IMR-90 (cell line): ENCODE measurements around the gene CARMIL1. TPM values are rescaled to one million over a fixed set of nuclear protein-coding genes. Genes with fewer than 3 reads are reported as not detected.
A peak's percentile ranks its signal among the peaks of the same experiment; 100 is the strongest.

Experiments used
- ATAC-seq: fragments of 200-7000 bp; cut with Tn5 transposase; 2 replicates; pipeline ENCODE4 v1.9.1; 2020; ENCODE audit warnings: low read depth, mild to moderate bottlenecking, moderate library complexity
- BruUV-seq: library from RNA; stranded (reverse); fragments of 400-500 nt; replicated peaks from 2 replicates; lab custom pipeline; 2021; lab: Mats Ljungman, UMichigan
- CTCF ChIA-PET: fragments of 300-600 bp; formaldehyde crosslinking; extraction: SDS; loops from one replicate; lab custom pipeline; 2021; ENCODE audit warnings: antibody characterized with exemption; lab: Yijun Ruan, JAX
- POLR2A ChIA-PET: fragments of 300-600 bp; sonication (Branson Sonifier 250); formaldehyde crosslinking; loops from one replicate; lab custom pipeline; 2022; ENCODE audit warnings: antibody characterized with exemption; ENCODE audit not compliant: unreplicated experiment; lab: Charles Lee
- DNase-seq: peaks from one replicate; pipeline ENCODE4 v3.0.0; 2013
- H2AFZ ChIP-seq: replicated peaks from 2 replicates; pipeline ENCODE3; 2013; ENCODE audit warnings: low read length, mild to moderate bottlenecking; ENCODE audit not compliant: poor library complexity
- H2AK5ac ChIP-seq: 2 replicates; pipeline ENCODE4 v1.6.1; 2013; ENCODE audit warnings: low read depth, low read length, inconsistent platforms
- H2AK9ac ChIP-seq: replicated peaks from 2 replicates; pipeline ENCODE3; 2013; ENCODE audit warnings: mild to moderate bottlenecking, low read depth, low read length, moderate library complexity; ENCODE audit not compliant: poor library complexity
- H2BK120ac ChIP-seq: 2 replicates; pipeline ENCODE4 v1.6.1; 2013; ENCODE audit warnings: low read depth, low read length, inconsistent platforms
- H2BK15ac ChIP-seq: 3 replicates; pipeline ENCODE4 v1.6.1; 2013; ENCODE audit warnings: low read depth, low read length, inconsistent platforms
- H2BK20ac ChIP-seq: 2 replicates; pipeline ENCODE4 v1.6.1; 2013; ENCODE audit warnings: low read depth, mild to moderate bottlenecking, inconsistent platforms, low read length, moderate library complexity
- H2BK5ac ChIP-seq: 2 replicates; pipeline ENCODE4 v1.6.1; 2013; ENCODE audit warnings: mild to moderate bottlenecking, low read depth, low read length, inconsistent platforms; ENCODE audit not compliant: poor library complexity, severe bottlenecking
- H3K14ac ChIP-seq: replicated peaks from 2 replicates; pipeline ENCODE4 v1.6.1; 2013; ENCODE audit warnings: low read depth, low read length, inconsistent platforms
- H3K18ac ChIP-seq: 2 replicates; pipeline ENCODE4 v1.6.1; 2013; ENCODE audit warnings: low read depth, low read length, control low read depth
- H3K23ac ChIP-seq: 2 replicates; pipeline ENCODE4 v1.6.1; 2013; ENCODE audit warnings: low read depth, low read length, inconsistent platforms
- H3K27ac ChIP-seq: 2 replicates; pipeline ENCODE4 v1.5.1; 2013; ENCODE audit warnings: mild to moderate bottlenecking, control low read depth, low read length; ENCODE audit not compliant: insufficient read depth
- H3K27me3 ChIP-seq: 2 replicates; pipeline ENCODE4 v1.6.1; 2013; ENCODE audit warnings: low read length; ENCODE audit not compliant: control insufficient read depth, insufficient read depth
- H3K36me3 ChIP-seq: 2 replicates; pipeline ENCODE4 v1.6.1; 2013; ENCODE audit warnings: low read length, mixed read lengths; ENCODE audit not compliant: control insufficient read depth, insufficient read depth
- H3K4ac ChIP-seq: 2 replicates; pipeline ENCODE4 v1.6.1; 2013; ENCODE audit warnings: low read depth, low read length, inconsistent platforms
- H3K4me1 ChIP-seq: 2 replicates; pipeline ENCODE4 v1.6.1; 2013; ENCODE audit warnings: low read length, mixed read lengths; ENCODE audit not compliant: control insufficient read depth, insufficient read depth
- H3K4me2 ChIP-seq: 2 replicates; pipeline ENCODE4 v1.6.1; 2013; ENCODE audit warnings: low read depth, mild to moderate bottlenecking, control low read depth, low read length, moderate library complexity
- H3K4me3 ChIP-seq: 2 replicates; pipeline ENCODE4 v1.5.1; 2013; ENCODE audit warnings: low read depth, mild to moderate bottlenecking, control low read depth, low read length, moderate library complexity; ENCODE audit not compliant: insufficient read depth
- H3K56ac ChIP-seq: 2 replicates; pipeline ENCODE4 v1.6.1; 2013; ENCODE audit warnings: low read length, inconsistent platforms; ENCODE audit not compliant: insufficient read depth; ENCODE audit errors: extremely low read depth
- H3K79me1 ChIP-seq, 2 experiments: 2 replicates each; pipeline ENCODE4 v1.6.1; 2013; ENCODE audit warnings: low read length in 2 of 2, inconsistent platforms in 1 of 2, low read depth in 1 of 2
- H3K9ac ChIP-seq: 2 replicates; pipeline ENCODE4 v1.6.1; 2013; ENCODE audit warnings: low read depth, low read length, control low read depth
- H3K9me1 ChIP-seq: 2 replicates; pipeline ENCODE4 v1.6.1; 2013; ENCODE audit warnings: low read length, inconsistent platforms; ENCODE audit not compliant: insufficient read depth
- H3K9me3 ChIP-seq: 2 replicates; pipeline ENCODE4 v1.6.1; 2013; ENCODE audit warnings: low read length; ENCODE audit not compliant: control insufficient read depth, insufficient read depth
- H4K20me1 ChIP-seq: 2 replicates; pipeline ENCODE4 v1.6.1; 2013; ENCODE audit warnings: low read length, inconsistent platforms; ENCODE audit not compliant: insufficient read depth
- H4K5ac ChIP-seq: 2 replicates; pipeline ENCODE4 v1.6.1; 2013; ENCODE audit warnings: mild to moderate bottlenecking, low read depth, low read length, control low read depth
- H4K8ac ChIP-seq, 2 experiments: 2 replicates each; pipeline ENCODE4 v1.6.1; 2013; ENCODE audit warnings: low read depth in 2 of 2, low read length in 2 of 2, control low read depth in 1 of 2, inconsistent platforms in 1 of 2
- H4K91ac ChIP-seq: 2 replicates; pipeline ENCODE4 v1.6.1; 2013; ENCODE audit warnings: low read depth, low read length, inconsistent platforms; ENCODE audit not compliant: insufficient read depth
- BHLHE40 ChIP-seq: fragments of 150-350 bp; IDR thresholded peaks from 2 replicates; pipeline ENCODE4 v1.6.1; 2016; ENCODE audit warnings: mild to moderate bottlenecking, low read depth, low read length
- CEBPB ChIP-seq: IDR thresholded peaks from 2 replicates; pipeline ENCODE4 v1.6.1; 2012; ENCODE audit warnings: low read depth, low read length, improper control_type of control experiment
- CHD1 ChIP-seq: IDR thresholded peaks from 2 replicates; pipeline ENCODE4 v1.6.1; 2012; ENCODE audit warnings: low read depth, low read length, improper control_type of control experiment
- FOS ChIP-seq: fragments of 150-350 bp; IDR thresholded peaks from 2 replicates; pipeline ENCODE4 v1.6.1; 2016; ENCODE audit warnings: low read depth, low read length
- MAFK ChIP-seq: IDR thresholded peaks from 2 replicates; pipeline ENCODE4 v1.6.1; 2012; ENCODE audit warnings: low read depth, low read length, improper control_type of control experiment
- MAZ ChIP-seq: IDR thresholded peaks from 2 replicates; pipeline ENCODE4 v1.6.1; 2012; ENCODE audit warnings: low read depth, mild to moderate bottlenecking, low read length, improper control_type of control experiment, moderate library complexity, borderline replicate concordance
- MXI1 ChIP-seq: IDR thresholded peaks from 2 replicates; pipeline ENCODE4 v1.6.1; 2012; ENCODE audit warnings: low read depth, mild to moderate bottlenecking, low read length, moderate library complexity, borderline replicate concordance
- NFE2L2 ChIP-seq: fragments of 150-350 bp; IDR thresholded peaks from 2 replicates; pipeline ENCODE4 v1.6.1; 2016; ENCODE audit warnings: low read depth, mild to moderate bottlenecking, low read length
- POLR2A ChIP-seq: IDR thresholded peaks from 2 replicates; pipeline ENCODE4 v1.6.1; 2012; ENCODE audit warnings: mild to moderate bottlenecking, low read depth, low read length
- RCOR1 ChIP-seq: IDR thresholded peaks from 2 replicates; pipeline ENCODE4 v1.6.1; 2012; ENCODE audit warnings: mild to moderate bottlenecking, low read length, improper control_type of control experiment; ENCODE audit not compliant: insufficient replicate concordance
- SMC3 ChIP-seq: fragments of 150-350 bp; IDR thresholded peaks from 2 replicates; pipeline ENCODE4 v1.6.1; 2016; ENCODE audit warnings: low read depth, mild to moderate bottlenecking, antibody characterized with exemption, low read length, moderate library complexity
- WGBS, 2 experiments: methylation state at CpG; one replicate each; pipeline versions ENCODE4 v1.1.5 to v1.1.7; 2013; ENCODE audit warnings: missing lambda C conversion rate in 2 of 2; ENCODE audit not compliant: insufficient read length in 1 of 2; ENCODE audit errors: extremely low coverage in 2 of 2; 5-methylcytosine and 5-hydroxymethylcytosine counted together
- dilution Hi-C: fragments of 300-500 bp; cut with HindIII; formaldehyde crosslinking; loops from one replicate; pipeline ENCODE4 v1.14.3; 2018; ENCODE audit warnings: low sequenced_read_pairs; ENCODE audit not compliant: unreplicated experiment
- in situ Hi-C: fragments of 300-500 bp; cut with MboI; formaldehyde crosslinking; loops from 3 replicates; pipeline ENCODE4 v1.14.3; 2019; ENCODE audit warnings: low sequenced_read_pairs, inconsistent platforms, mixed read lengths
- intact Hi-C: fragments of 100-400 bp; cut with micrococcal nuclease; formaldehyde crosslinking; loops from 2 replicates; pipeline ENCODE4 v1.10.0; 2022
- polyA plus RNA-seq, 3 experiments: library from polyadenylated mRNA; depleted of rRNA; stranded (reverse); fragments of >200 nt; gene quantifications; 2 replicates each; pipeline ENCODE4 v1.2.3, GENCODE V29; 2012; ENCODE audit warnings: low replicate concordance in 1 of 3
- total RNA-seq: library from RNA; depleted of rRNA; stranded (reverse); fragments of >200 nt; gene quantifications from 2 replicates; pipeline ENCODE4 v1.2.3, GENCODE V29; 2012
- TF ChIP-seq, protein P1 (sequence below): fragments of 150-350 bp; IDR thresholded peaks from 2 replicates; pipeline ENCODE4 v1.6.1; 2016; ENCODE audit warnings: low read depth, mild to moderate bottlenecking, low read length, moderate library complexity, borderline replicate concordance
- TF ChIP-seq, protein P2 (sequence below): conservative IDR thresholded peaks from 2 replicates; pipeline ENCODE4 v1.5.1; 2012; ENCODE audit warnings: mild to moderate bottlenecking, low read depth, low read length, improper control_type of control experiment
- TF ChIP-seq, protein P3 (sequence below): fragments of 150-350 bp; IDR thresholded peaks from 2 replicates; pipeline ENCODE4 v1.6.1; 2017; ENCODE audit warnings: mild to moderate bottlenecking, antibody characterized with exemption, low read length, low read depth

Gene CARMIL1
- total and polyA plus RNA-seq, 2 of the 4 experiments (the other 2 are of a cell fraction): 1.3 to 2.9 TPM

DNA sequence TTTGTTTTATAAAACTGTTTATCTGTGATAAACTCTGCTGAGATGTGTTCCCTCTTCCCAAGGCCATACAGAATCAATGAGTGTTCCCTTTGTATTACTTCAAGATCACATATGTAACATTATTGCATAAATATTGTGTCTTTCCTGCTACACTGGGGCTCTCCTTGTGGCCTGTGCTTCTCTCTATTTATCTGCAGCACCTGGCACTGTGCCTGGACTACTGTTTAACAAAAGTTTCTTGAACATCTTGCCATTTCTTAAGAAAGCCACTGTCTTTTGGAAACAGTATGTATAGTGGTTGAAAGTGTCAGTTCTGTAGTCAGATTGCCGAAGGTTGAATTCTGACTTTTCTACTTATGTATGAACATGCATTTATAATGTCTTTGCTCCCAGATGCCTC, 203.8 kb downstream of the CARMIL1 start:
- no peak overlapping the region for H3K4me3 ChIP-seq
- H2AK9ac ChIP-seq: no peak overlapping the region
- no peak overlapping the region for H3K18ac ChIP-seq
- H3K56ac ChIP-seq: no peak overlapping the region
- H3K14ac ChIP-seq: no peak overlapping the region
- no peaks in the 10 kb centered on the region for H3K9me3 ChIP-seq
- no peak for ATAC-seq
- no CpG with 5 or more reads among the region's 1 CpG for WGBS, 2 experiments
- intact Hi-C loops: no loop called here
- no peak overlapping the region for H2AK5ac ChIP-seq
- H4K20me1 ChIP-seq: no peaks in the 10 kb centered on the region
- no peak overlapping the region for H4K91ac ChIP-seq
- H3K27ac ChIP-seq: no peak overlapping the region
- H3K4me1 ChIP-seq: no peaks in the 10 kb centered on the region
- no peak overlapping the region for H2BK120ac ChIP-seq
- dilution Hi-C loops: no loop called here
- H4K8ac ChIP-seq: no peak overlapping the region
- POLR2A ChIA-PET: no interaction called here
- no peak overlapping the region for H2BK15ac ChIP-seq
- no peak for TF ChIP-seq NFE2L2
- TF ChIP-seq, protein P1, sequence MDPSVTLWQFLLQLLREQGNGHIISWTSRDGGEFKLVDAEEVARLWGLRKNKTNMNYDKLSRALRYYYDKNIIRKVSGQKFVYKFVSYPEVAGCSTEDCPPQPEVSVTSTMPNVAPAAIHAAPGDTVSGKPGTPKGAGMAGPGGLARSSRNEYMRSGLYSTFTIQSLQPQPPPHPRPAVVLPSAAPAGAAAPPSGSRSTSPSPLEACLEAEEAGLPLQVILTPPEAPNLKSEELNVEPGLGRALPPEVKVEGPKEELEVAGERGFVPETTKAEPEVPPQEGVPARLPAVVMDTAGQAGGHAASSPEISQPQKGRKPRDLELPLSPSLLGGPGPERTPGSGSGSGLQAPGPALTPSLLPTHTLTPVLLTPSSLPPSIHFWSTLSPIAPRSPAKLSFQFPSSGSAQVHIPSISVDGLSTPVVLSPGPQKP: no peak
- TF ChIP-seq, protein P2, sequence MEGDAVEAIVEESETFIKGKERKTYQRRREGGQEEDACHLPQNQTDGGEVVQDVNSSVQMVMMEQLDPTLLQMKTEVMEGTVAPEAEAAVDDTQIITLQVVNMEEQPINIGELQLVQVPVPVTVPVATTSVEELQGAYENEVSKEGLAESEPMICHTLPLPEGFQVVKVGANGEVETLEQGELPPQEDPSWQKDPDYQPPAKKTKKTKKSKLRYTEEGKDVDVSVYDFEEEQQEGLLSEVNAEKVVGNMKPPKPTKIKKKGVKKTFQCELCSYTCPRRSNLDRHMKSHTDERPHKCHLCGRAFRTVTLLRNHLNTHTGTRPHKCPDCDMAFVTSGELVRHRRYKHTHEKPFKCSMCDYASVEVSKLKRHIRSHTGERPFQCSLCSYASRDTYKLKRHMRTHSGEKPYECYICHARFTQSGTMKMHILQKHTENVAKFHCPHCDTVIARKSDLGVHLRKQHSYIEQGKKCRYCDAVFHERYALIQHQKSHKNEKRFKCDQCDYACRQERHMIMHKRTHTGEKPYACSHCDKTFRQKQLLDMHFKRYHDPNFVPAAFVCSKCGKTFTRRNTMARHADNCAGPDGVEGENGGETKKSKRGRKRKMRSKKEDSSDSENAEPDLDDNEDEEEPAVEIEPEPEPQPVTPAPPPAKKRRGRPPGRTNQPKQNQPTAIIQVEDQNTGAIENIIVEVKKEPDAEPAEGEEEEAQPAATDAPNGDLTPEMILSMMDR: no peak
- TF ChIP-seq, protein P3, sequence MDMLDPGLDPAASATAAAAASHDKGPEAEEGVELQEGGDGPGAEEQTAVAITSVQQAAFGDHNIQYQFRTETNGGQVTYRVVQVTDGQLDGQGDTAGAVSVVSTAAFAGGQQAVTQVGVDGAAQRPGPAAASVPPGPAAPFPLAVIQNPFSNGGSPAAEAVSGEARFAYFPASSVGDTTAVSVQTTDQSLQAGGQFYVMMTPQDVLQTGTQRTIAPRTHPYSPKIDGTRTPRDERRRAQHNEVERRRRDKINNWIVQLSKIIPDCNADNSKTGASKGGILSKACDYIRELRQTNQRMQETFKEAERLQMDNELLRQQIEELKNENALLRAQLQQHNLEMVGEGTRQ: no peak
- TF ChIP-seq MXI1: no peak
- no peak for TF ChIP-seq MAFK
- TF ChIP-seq RCOR1: no peak
- TF ChIP-seq BHLHE40: no peak
- TF ChIP-seq CHD1: no peak
- TF ChIP-seq SMC3: no peak
- no peak for TF ChIP-seq FOS
- no peak for TF ChIP-seq CEBPB
- no peak for TF ChIP-seq POLR2A
- no peak for TF ChIP-seq MAZ
- no peaks in the 10 kb centered on the region for H3K79me1 ChIP-seq
- DNase-seq: peak; percentile 23
- no peak overlapping the region for H3K9ac ChIP-seq
- H2BK5ac ChIP-seq: no peak overlapping the region
- in situ Hi-C loops: no loop called here
- no peaks in the 10 kb centered on the region for H3K27me3 ChIP-seq
- H3K9me1 ChIP-seq: no peaks in the 10 kb centered on the region
- H4K5ac ChIP-seq: no peak overlapping the region
- no peaks in the 10 kb centered on the region for H3K36me3 ChIP-seq
- no peak overlapping the region for H3K4ac ChIP-seq
- H3K23ac ChIP-seq: no peak overlapping the region
- H3K4me2 ChIP-seq: no peak overlapping the region
- BruUV-seq: no TSS peak
- H2AFZ ChIP-seq: no peak overlapping the region
- CTCF ChIA-PET: no interaction called here
- no peak overlapping the region for H2BK20ac ChIP-seq
